ENCODE results near the gene C1orf53.
"Not testable (repeated sequence)": the region's sequence is repeated elsewhere in the genome, so short reads cannot be mapped to it uniquely, and the experiment has no call there.

The C1orf53 gene

DNA sequence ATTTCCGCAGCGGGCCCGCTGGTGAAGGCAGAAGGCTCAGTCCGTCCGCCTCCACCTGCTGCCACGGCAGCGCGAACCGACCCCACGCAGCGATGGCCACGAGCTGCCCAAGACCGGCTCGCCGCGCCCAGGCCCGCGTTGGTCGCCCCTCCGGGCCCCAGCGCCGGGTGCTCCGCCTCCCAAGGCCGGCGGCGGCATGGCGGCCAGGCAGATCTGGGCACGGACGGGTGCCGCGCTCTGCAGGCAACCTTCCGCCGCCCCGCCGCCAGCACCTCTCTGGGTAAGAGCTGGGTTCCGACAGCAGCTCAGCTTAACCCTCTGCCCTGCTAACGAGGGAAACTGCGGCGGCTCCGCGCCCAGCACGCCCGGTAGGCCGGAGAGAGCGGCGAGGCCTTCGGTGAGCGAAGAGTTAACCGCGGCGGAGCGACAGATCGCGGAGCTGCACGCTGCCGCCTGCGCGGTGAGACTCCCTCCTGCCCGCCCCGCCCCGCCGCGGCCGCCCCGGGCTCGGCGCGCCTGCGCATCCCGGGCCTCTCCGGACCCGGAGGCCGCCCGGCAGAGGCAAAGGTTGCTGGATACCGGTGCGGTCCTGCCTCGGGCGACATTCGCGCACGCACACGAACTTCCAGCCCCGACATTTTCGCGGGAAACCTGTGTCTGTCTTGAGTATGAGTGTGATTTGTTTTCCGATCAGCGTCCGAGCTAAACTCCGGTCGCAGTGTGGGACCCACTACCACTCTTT lies at the start of gene C1orf53:
Gene C1orf53, plus strand, starts transcription at position 177 of the 742 bp plus-strand sequence. Its CDS starts 20 bp downstream, at position 197.
- peak; percentile 75 for DNase-seq

DNA sequence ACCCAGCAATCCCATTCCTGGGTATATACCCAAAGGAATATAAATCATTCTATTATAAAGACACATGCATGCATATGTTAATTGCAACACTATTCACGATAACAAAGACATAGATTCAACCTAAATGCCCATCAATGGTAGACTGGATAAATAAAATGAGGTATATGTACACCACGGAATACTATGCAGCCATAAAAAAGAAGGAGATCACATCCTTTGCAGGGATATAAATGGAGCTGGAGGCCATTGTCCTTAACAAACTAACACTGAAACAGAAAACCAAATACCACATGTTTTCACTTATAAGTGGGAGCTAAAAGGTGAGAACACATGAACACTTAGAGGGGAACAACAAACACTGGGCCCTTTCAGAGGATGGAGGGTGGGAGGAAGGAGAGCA lies 46.7 kb upstream of the C1orf53 start:
- not testable (repeated sequence) for DNase-seq

DNA sequence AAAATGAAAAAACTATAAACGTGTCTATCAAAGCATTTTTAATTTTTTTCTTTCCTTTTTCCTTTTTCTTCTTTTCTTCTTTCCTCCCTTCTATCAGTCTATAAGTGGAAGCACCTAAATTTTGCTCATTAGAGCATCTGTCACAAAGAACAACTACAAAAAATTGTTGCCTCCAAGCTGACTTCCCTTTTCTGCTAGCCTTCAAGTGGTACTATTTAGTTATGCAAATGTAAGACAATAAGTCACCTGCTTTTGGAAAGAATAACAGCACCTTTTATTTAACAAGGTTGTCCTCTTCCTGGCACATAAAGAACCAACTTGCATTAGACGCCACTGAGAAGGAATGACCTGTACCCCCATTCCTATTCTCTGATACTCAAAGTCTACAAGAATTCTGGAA lies 45.0 kb upstream of the C1orf53 start:
- no peak for DNase-seq

DNA sequence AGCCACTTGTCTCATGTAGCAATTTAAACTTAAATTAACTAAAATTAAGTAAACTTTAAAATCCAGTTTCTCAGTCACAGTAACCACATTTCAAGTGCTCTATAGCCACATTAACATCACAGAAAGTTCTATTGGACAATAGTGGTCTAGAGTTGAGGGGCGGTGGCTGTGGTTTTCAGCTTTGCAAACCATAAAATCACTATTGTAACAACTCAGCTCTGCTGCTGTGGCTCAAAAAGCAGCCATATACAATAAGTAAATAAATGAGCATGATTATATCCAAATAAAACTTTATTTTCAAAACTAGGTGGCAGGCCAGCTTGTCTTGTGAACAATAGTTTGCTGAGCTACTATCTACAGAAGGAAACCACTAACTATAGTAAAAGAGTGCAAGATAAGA lies 43.4 kb upstream of the C1orf53 start:
- DNase-seq: no peak

DNA sequence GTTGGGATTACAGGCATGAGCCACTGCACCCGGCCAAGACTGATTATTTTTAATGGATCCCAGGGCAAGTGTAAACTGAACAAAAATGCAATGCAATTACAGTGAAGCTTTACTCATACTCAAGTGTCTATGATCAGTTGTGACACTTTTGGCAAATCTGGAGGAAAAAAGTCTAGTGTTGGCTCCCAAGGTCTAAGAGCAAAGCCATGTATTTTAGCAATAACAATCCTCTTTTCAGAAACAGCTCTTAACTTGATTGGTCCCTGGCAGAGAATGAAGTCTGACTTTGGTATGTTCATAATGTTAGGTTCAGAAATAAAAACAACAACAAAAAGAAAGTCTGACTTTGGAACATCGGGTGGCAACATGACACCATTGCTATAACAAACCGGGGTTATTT lies 40.2 kb upstream of the C1orf53 start:
- DNase-seq: no peak

DNA sequence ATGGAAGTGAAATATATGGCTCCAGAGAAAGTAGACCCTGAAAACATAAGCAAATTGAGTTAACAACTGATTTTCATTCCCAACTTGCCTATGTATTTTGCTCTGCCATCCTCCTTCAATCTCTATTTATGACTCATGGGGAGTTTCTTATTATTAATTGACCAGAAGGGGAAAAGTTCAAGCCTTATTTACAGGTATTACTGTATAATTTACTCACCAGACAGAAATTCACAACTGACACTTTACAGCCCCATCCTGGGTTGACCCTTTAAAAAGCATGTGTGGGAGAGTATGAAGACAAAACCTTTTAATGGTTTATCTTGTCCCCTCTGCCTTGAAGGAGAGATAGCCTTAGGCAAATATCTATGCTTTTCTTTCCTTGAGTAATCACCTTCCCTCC lies 39.8 kb upstream of the C1orf53 start:
- no peak for DNase-seq

DNA sequence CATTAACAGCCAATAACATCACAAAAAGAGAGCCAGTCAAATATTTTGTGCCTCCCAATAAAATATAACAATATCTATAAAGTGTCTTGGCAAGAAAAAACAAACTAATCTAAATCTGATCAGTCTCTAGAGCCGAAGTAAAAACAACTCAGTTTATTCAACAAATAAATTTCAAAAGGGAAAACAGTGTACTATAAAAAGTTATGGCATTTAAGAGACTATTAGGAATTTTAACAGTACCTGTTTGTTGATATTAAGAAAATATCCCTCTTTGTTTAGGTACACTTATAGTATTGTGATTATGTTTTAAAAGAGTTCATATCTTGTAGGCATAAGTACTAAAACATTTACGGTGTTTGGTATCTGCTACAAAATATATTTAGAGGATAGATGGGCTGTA lies 36.6 kb upstream of the C1orf53 start:
- DNase-seq: no peak

DNA sequence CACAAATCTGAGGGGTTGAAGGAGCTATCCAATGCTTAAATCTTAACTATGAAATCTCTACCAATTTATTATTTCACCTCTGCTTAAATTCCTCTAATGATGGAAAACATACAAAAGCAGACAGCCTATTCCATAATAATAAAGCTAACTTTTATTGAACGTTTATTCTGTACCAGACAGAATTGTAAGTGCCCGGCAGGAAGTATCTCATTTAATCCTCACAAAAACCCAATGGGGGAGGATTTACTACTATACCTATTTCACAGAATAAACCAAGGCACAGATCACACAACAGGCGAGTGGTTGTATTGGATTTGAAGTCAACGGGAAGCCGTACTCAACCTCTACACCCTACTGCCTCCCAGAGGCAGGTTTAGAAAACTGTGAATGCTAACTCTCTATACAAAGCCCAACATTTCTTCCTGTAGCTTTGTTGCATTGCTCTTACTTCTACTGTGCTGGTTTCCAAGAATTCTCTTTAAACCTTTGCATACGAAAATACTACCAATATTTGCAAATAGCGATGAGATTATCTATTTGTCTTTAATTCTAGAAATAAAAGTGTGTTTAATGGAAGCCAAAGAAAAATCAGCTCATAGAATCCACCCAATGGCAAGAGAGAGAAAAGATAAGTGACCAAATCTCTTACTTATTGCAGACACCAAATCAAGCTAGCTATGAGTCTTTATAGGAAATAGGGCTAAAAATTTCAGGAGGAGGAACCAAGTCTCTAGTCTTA lies 33.5 kb upstream of the C1orf53 start:
- DNase-seq: peak; percentile 33

DNA sequence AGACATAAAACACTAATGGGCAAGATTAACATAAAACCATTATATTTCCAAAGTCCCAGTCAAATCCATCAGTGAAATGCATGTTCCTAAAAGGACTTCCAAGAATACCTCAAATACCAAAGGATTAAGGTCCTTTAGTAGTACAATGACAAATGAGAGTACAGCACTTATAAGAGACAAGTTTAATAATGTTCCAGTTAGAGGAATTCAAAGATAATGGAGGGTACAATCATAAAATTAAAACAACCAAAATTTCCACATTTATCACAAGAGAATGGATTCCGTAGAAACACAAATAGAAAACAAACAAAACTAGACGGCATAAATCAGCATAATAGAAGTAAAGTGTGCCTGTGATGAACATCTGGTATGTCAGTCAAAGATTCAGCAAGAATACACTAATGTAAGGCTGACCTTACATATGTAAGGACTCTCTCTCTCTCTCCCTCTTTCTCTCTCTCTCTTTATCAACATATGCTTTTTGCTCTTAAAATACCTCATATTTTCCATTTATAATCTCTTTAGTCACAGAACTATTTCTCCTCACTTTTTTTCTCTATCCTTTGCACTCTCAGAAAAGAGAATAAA lies 32.8 kb upstream of the C1orf53 start:
- DNase-seq: no peak

DNA sequence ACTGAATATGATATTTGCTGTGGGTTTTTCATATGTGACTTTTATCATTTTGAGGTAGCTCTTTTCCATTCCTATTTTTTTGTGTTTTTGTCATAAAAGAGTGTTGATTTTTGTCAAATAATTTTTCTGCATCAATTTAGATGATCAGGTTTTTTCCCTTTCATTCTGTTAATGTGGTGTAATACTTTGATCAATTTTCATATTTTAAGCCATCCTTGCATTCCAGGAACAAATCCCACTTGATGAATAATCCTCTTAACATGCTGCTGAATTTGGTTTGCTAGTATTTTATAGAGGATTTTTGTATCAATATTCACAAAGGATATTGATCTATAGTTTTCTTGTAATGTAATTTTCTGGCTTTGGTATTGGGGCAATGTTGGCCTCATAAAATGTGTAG lies 25.5 kb upstream of the C1orf53 start:
- DNase-seq: no peak

DNA sequence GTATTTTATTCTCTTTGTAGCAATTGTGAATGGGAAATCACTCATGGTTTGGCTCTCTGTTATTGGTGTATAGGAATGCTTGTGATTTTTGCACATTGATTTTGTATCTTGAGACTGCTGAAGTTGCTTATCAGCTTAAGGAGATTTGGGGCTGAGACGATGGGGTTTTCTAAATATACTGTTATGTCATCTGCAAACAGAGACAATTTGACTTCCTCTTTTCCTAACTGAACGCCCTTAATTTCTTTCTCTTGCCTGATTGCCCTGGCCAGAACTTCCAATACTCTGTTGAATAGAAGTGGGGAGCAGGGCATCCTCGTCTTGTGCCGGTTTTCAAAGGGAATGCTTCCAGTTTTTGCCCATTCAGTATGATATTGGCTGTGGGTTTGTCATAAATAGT lies 22.0 kb upstream of the C1orf53 start:
- not testable (repeated sequence) for DNase-seq

DNA sequence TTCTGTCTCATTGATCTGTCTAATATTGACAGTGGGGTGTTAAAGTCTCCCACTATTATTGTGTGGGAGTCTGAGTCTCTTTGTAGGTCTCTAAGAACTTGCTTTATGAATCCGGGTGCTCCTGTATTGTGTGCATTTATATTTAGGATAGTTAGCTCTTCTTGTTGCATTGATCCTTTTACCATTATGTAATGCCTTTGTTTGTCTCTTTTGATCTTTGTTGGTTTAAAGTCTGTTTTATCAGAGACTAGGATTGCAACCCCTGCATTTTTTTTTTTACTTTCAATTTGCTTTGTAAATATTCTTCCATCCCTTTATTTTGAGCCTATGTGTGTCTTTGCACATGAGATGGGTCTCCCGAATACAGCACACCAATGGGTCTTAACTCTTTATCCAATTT lies 20.2 kb upstream of the C1orf53 start:
- not testable (repeated sequence) for DNase-seq

DNA sequence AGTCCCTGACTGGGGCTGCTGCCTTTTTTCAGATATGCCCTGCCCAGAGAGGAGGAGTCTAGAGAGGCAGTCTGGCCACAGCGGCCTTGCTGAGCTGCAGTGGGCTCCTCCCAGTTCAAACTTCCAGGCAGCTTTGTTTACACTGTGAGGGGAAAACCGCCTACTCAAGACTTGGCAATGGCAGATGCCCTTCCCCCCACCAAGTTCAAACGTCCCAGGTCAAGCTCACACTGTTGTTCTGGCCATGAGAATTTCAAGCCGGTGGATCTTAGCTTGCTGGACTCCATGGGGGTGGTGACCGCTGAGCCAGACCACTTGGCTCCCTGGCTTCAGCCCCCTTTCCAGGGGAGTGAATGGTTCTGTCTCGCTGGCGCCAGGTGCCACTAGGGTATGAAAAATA lies 18.3 kb upstream of the C1orf53 start:
- no peak for DNase-seq

DNA sequence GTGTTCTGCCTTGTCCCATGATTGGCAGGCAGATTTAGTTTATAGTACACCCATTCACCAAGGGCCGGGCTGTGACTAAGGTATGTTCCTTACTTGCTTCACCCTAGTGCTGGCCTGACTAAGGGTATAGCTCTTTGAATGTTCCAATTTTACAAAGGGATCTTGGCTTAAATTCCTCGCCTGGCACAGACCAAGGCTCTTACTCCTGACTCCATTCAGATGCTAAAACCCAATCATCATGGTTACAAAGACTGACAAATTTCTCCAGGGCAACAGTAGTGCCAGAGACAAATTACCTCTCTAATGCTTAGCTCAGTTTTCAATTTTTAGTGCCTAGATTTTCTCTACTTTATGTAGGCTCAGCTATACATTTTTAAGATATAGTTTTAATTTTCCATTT lies 11.5 kb upstream of the C1orf53 start:
- no peak for DNase-seq

DNA sequence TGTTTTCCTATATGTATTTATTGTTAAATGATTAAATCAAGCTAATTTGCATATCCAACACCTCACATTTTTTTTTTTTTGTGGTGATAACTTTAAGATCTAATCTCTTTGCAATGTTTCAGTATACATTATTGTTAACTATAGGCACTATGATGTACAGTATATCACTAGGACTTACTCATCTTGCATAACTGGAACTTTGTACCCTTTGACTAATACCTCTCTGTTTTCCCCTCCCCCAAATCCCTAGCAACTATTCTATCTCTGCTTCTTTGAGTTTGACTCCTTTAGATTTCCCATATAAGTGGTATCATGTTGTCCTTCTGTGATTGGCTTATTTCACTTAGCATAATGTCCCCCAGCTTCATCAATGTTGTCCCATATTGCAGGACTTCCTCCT lies 9.7 kb upstream of the C1orf53 start:
- no peak for DNase-seq

DNA sequence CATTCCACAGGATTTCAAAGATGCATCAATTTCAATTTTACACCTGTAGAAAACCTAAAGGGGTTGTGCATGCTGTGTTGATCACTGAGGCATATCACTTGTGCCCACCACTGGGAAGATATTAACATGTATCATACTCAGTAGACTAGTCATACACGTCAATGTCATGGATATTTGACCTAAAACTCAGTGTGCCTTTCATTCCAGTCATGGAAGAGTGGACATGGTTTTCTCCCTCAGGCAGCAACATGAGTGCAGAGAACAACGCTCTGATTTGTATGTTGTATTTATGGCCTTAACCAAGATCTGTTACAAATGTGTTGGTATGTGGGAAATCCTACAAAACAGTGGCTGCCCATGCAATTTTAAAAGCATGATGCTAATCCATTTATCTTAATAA lies 6.1 kb upstream of the C1orf53 start:
- DNase-seq: no peak

DNA sequence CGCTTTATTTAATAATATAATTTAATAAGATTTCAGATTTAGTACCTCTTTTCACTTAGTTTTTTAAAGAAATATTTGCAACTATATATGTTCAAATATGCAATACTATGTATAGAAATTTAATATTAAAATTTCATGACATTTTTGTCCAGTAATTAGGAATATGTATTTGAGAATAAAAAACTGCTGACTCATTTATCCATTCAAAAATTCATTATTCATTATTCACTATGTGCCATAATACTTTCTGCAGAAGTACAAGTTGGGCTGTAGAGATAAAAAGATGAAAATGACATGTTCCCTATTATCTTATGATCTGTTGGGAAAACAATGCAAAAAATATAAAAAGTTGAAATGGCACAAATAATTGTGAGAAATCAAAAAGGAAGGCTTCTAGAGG lies 3.4 kb upstream of the C1orf53 start:
- no peak for DNase-seq

DNA sequence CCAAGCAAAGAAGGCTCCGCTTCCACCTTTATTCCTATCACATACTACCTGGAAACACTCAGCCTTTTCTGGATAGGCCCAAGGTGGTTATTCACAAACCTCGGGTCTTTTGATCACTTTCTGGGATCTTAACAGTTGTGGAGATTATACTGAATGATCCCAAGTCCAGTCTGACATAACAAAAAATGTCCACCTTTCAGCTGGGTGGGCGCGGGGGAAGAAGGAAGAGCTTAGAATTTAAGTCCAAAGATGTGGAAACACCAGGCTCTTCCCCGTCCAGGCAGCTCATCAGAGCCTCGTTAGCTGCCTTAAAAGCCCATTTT lies 338 bp upstream of the C1orf53 start:
- DNase-seq: no peak

DNA sequence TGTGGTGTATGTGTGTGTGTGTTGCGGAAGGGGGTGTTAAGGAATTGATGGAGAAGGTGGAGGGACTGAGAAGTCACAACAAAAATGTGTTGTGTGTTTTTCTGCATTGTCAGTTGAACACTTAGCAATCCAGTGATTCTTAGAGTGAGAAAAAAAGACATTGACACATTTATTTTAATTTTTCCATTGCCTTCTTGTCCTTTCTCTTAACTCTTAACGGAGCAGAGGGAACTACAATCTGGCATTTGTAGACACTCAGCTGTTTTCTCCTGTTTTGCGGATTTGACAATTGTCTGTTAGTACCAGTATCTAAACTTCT lies 725 bp downstream of the C1orf53 start:
- no peak for DNase-seq

DNA sequence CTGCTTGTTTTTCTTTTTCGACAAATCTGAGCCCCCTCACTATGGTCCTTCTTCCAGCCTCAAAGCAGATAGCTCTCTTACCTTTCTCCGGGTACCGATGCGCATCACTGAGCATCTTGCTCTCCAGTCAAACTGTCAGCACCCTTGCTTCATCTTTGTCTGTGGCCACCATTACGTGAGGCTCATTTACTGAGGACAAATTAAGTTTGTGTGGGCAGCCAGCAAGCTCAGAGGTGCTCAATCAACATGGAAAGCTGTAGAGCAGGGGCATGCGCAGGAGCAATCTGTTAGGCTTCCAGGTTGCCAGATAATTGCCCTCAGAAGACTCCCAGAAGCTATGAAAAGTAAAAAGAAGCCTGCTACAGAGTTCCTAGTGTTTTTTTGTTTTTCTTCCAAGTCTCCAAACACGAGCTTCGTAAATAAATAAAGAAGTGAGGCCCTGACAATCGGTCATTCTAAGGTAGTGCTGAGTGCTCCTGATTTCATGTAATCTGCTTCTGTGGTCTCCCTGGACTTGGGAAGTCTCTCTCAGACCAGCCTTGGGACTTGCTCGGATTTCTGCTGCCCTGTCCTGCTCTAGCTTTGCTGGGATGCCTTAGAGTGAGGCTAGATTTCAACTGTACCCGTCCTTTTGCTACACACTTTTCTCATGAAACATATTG lies 1.8 kb downstream of the C1orf53 start:
- no peak for DNase-seq

DNA sequence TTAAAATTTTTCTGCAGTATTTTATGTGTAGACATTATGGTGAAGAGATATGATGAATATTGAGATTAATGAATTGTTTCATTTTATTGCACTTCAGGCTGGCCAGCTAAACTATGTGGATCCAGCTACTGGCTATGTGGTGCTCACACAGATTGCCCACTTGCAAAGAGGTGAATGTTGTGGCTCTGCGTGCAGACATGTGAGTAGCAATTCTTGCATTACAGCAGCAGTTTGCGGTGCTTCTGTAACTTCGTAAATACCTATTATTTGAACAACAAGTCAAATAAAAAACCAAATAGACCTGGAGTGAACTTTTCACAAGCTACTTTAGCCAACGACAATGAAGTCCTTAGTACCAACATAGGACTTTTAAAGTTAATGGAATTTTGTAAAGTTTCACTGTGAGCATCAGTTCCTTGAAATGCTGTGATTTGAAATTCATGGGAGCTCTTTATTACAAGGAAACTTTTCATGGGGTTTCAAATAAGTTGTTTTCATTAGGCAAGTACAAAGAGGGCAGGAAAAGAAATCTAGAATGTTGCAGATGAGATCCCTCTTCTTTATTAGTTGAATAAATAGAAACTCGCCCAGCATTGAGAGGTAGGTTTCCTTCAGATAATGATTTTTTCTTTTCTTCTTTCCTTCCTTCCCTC lies 3.4 kb downstream of the C1orf53 start:
- no peak for DNase-seq

DNA sequence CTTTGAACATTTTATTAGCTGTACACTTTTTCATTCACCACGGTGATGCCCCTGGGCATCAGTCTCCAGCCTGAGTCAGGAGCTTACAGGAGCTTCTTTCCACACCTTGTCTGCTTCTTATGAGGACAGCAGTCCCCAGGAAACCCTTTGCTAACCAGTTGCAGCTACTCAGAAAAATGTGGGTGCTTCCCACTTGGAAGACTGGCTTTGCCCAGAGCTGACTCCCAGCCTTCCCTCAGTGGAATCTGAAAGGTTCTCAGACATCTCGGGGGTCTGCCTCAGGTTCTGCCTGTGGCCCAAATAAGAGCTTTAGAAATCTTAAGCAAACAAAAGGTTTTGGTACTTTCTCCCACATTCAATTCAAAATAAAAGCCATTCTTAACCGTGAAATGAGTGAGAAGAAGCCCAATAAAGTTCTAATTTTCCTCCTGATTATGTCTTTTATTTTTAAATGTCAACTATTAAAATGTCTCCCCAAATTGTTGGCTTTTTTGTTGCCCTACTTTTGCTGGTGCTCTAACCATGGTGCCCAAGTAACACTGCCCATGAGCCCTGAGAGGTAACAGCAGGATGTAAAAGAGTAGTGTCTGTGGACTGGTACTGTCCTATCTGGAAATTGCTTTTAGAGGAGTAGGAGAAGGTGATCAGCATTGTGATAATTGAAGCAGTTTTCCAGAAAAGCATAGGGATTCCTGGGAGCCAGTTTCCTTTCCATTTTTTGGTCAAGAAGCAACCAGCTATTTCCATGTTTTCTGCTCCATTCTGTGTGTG lies 5.6 kb downstream of the C1orf53 start:
- no peak for DNase-seq

Measured in activated CD8-positive, alpha-beta memory T cell treated with anti-CD3 and anti-CD28 coated beads, Interleukin-2, amount 50 U/mL, for 4 hours (primary cell).